NCI-H1436 (cell line): Measurements from ENCODE around the gene RAPGEF4.
A peak's percentile ranks its signal among the peaks of the same experiment; 100 is the strongest.
"Not testable (repeated sequence)": the region's sequence is repeated elsewhere in the genome, so short reads cannot be mapped to it uniquely, and the experiment has no call there.

ENCODE experiments used
- DNase-seq: peaks from one replicate; lab custom pipeline; 2025; lab: John Stamatoyannopoulos, UW

The RAPGEF4 gene

DNA sequence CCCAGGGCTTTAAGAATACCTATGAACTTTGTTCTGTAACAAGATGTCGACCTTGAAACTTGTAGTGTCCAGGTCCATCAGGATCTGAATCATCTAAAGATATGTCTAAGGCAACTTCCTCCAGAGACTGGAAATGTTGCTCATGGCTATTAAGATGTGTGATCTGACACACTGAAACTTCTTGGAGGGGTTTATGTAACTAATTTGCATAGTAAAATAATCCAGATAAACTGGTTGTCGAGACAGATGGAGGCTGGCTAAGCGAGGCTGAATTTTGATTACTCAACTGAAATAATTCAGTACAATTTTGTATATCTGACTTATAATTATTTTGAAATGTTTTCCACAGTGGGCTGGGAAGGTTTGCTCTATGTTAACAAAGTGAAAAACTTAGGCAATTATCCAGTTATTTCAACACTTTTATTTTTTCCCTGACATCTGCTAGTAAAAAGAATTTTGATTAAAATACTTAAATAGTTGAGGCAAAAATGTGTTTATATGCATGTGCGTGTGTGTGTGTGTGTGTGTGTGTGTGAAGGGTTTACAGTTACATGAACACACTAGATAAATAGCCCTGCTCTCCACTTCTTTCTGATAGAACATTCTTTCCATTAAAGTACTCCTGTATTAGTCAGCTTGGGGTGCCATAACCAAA lies 328.6 kb downstream of the RAPGEF4 start:
- no peak for DNase-seq

DNA sequence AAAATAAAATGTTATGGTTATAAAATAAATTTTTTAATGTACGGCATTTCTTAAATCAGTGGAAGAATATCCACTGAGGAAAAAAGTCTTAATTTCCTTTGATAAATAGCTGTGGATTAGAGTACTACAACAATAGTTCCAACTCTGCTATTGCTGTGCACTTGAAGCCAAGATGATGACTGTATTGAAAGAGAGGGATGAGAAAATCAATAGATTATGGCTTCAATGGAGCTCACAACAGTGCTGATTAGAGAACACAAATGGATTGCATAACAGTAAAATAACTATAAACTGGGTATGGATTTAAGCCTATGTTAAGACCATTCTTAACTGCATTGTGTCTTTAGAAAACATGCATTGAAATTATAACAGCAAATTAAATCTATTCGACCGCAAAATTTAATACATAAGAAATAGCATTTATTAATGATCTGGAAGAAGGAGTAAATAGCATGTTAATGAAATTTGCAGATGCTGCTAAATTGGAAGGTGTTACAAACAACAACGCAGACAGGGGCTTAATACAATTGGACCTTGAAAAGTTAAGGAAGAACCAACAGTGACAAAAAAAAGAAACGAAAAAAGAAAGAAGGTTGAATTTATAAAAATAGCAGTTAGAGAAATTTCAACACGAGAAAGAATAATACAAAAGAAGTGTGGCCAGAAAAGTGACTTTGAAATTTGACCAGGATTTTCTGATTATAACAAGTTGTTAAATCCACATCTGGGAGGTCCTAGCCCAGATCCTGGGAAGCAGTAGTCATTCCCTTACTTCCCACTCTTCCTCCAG lies 331.4 kb downstream of the RAPGEF4 start:
- no peak for DNase-seq

DNA sequence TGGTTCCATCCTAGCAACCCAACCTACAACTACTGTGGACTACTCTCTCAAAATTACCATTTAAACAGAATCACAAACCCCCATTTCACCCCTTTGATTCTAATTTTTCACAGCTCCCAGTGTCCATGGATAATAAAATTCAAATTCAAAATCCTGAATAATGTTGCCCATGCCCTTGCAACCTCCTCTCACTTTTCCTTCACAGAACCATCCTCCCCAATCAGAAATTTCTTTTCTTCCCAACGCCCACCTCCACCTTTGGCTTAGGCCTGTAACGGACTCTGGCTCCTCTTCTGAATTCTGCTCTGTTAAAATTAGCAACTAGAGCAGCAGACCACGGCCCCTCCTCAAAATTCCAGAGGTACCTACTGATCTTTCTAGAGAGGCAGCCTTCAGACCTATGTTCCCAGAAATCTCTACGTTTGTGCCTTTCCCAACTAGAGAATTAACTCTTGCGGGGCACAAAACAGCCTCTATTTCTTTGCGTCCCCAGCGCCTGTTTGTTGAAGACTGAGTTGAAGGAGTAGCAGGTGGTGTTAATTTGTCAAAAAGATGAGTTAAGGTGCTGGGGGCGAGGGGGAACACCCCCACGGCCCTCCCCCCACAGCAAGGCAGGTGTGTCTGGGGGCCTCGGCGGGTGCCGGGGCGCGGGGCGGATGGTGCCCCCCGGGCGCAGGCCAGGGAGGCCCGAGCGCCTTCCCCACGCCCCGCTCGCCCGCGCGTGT lies 339.6 kb downstream of the RAPGEF4 start:
- no peak for DNase-seq

DNA sequence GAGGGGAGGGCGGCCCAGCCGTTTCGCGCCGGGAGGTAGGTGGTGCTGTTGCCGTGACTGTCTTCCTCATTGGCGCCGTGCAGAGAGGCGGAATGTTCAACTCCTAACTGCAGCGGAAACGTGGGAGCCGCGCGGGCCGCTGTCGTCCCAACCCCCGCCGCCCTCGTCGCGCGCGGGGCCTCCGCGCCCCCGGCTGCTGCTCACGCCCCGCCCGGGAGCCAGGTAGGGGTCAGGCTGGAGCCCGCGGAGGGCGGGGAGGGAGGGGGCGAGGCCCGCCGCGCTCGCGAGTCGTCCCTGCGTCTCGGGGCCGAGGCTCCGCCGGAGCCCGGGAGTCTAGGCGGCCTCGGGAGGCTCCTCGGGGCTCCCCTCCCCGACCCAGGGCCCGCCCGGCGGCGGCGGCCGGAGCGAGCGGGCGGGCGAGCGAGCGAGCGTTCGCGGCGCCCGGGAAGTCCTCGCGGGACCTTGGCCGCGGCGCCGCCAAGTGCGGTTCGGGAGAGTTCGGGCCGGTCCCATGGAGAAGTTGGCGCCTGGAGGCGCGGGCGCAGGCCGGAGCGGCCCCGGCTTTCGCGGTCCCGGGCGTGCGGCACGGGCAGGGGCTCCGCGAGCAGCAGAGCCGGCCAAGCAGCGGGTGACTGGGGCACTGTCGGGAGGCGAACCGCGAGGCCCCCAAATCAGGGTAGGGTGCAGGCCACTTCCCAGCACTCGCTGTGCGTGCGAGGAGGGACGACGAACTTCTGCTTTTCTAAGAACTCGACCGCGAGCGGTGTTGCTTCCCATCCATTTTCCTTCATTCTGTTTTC lies 340.3 kb downstream of the RAPGEF4 start, which contains the start of gene MAP3K20:
Gene MAP3K20 (plus strand): TSS at position 66 of the 800 bp plus-strand sequence. CDS start 15,186 bp downstream, outside the sequence.
- DNase-seq = peak; percentile 62

DNA sequence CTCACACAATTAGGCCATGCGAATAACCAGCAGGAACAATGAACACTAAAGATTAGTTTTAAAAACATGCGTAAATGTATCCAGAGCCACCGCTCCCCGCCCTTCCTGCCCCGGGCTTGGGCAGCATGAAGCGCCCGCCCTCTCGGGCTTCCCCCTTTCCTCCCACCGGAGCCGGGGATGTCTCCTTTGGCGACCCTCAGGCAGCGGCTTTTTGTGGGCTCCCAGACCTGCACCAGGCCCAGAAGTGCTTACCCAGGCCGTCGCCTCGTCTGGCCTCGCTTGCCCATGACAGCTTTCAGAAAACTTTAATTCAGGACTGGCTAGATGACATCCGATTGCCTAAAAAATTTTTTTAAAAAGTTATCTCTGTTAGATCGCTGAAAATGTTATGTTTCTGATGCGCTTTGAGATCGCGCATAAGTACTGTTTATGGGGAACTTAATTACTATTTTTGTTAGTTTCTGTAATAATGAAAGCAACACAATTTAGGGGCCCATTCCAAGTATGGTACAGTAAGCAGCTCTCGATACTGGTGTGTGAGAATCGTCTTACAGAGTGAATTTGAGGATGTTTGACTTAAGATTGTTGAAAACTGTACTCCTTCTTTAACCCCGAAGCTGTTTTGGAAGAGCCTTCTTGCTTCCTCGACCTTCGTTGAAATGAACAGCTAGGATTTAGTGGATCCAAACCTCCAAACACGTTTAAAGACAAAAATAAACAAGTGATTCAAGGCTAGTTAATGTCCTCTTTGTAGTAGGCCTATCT lies 341.1 kb downstream of the RAPGEF4 start:
- DNase-seq = peak; percentile 14

DNA sequence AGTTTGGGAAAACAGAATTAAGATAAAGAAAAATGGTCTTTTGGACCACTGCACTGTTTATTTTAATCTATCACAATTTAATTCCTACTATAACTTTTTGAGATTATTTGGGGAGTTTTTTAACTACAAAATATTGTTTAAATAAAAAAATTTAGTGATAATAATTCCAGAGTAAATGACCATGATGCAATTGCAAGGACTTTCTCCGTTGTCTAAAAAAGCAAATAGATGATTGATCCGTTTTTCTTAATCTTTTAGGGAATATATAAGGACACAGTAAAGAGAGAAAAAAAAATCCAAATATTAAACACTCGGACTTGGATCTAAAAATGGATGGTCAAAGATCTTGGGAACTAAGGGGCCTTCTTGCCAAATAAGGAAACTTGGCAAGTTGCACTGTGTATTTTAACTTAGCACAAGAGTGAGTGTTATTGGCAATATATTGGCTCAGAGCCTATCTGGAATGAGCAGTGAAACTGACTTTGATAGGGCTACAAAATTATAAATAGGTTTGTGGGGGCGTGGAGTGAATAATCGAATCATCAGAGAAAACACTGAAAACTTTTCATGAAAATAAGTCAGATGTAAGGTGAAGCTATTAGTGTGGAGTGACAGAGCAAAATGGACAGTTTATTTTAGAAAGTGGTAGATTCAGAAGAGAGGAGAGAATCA lies 342.0 kb downstream of the RAPGEF4 start:
- no peak for DNase-seq

DNA sequence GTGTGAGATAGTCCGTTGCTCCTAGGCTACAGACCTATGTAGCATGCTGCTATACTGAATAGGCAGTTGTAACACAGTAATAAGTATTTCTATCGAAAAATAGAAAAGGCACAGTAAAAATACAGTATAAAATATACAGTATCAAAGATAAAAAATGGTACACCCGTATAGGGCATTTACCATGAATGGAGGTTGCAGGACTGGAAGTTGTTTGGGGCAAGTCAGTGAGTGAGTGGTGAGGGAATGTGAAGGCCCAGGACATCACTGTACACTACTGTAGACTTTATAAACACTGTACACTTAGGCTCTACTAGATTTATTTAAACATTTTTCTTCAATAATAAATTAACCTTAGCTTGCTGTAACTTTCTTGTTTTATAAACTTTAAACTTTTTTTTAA lies 343.5 kb downstream of the RAPGEF4 start:
- DNase-seq = no peak

DNA sequence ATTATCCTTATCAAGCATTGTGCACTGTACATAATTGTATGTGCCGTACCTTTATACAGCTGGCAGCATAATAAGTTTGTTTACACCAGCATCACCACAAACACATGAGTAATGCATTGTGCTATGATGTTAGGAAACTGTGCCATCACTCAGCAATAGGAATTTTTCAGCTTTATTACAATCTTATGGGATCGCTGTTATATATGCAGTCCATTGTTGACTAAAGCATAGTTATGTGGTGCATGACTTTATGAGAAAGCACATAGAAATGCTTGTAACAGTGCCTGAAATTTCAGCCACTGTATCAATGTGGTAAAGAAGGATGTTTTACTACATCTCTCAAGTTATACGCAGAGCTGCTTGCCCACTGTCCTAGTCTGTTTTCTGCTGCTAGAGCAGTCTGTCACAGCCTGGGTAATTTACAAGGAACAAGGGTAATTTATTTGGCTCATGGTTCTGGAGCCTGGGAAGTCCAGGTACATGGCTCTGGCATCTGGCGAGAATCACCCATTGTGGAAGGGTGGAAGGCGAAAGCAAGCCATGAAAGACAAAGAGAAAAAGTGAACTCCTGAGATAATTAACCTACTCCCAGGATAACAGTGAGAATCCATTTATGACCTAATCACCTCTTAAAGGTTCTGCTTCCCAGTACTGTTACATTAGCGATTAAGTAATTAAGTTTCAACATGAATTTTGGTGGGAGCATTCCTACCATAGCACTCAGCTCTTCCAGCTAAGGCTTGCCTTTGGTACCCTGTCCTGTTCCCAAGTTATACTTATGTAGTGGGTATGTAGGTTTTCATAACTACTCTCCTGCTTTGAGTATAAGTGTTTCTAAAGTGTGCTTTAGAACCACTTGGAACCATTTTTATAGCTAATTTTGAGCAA lies 344.6 kb downstream of the RAPGEF4 start:
- DNase-seq = no peak

DNA sequence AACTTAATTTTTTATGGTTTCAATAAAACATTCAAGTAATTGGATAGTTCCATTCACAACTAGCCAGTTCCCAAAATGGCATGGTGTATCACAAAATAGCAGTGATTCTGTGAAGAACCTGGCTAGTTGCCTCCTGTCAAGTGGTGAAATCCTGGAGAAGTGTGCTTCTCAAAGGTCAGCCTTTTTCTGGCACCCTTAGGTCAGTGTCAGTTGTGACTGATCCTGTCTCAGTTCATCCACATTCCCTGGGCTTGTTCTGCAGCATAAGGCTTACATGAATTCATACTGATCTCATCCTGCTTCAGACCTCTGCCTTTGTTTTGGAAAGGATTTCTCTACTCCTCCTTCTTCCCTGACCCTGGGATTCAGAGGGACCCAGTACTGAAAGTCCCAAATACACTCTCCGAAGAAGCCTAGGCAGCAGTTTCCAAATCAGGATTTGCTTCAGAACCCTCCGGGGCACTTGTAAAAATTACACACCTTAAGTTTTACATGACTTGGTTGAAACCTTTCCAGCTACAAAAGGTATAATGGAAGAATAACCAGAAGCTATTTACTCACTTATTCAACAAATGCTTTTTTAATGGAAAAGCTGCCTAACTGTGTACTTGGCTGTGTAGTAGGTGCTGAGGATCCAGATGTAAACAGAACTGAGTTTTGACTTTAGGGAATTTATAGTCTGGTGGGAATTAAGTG lies 351.0 kb downstream of the RAPGEF4 start:
- no peak for DNase-seq

DNA sequence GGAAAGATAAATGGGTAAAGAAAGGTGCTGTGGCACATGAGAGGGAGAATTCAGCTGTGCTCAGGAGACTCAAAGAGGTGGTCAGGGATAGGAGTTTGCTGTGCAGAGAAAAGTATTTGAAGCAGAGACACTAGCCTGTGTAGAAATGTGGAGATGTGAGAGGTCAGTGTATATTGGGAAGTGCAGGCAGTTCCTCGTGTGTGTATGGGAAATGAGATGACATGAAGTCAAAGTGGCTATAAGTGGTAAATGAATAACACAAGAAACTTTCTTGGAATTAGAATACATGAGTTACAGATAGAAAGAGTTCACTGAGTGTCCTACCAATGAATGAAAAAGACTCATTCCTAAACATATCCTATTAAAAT lies 351.6 kb downstream of the RAPGEF4 start:
- DNase-seq = no peak

DNA sequence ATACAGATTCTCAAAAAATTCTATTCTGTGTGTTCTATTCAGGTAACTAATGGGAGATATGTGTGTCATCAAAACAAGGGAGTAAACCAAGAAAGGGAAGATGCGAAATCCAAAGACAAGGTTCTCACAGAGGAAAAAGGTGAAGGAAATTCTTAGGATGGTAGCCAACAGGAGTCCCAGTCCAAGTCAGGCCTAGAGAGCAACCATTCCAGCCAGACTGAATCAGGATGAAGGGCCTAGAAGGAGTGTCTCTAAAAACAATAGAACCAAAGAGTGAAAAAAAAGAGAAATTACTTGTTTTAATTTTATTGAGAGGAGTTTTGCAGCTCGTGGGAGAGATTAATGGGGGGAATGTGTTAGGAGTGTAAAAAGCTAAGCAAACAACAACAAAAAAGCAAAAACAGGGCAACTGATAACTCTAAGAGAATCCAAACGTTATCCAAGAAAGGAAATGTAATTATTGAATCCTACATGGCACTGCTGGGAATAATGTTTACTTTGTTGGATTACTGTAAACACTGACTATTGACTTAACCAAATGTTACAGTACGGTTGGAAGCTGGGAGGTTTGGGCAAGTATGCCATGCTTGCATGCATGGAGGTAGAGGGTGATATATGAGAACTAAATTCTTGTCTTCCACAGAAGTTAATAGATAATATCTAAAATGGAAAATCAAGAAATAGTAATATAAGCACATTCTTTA lies 352.3 kb downstream of the RAPGEF4 start:
- no peak for DNase-seq

DNA sequence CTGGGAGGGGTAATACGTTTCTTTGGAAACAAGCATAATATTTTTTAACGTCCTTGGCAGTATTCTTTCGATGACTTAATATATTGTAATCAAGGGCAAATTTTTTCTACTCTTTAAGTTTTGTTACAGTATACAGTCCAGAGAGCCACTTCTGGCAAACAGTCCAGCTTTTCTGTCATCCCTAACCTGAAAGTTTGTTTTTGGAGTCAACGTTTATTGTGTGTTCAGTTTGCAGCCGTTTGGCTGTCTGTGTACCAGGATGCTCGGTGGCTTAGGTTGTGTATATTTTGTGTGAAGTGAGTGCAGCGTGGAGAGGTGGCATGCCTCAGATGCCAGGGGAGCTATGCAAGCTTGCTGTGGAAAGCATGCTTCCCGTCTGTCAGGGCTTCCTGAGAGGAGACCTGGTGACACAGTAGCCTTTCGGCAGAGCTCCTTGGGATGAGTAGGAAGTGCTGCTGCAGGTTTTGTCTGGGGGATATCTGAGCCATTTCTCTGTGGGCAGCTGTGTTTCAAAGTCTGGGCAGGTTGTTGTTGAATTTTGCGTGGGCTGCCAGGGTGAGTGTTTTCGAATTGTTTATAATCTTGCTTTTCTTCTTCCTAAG lies 354.7 kb downstream of the RAPGEF4 start:
- DNase-seq = no peak

DNA sequence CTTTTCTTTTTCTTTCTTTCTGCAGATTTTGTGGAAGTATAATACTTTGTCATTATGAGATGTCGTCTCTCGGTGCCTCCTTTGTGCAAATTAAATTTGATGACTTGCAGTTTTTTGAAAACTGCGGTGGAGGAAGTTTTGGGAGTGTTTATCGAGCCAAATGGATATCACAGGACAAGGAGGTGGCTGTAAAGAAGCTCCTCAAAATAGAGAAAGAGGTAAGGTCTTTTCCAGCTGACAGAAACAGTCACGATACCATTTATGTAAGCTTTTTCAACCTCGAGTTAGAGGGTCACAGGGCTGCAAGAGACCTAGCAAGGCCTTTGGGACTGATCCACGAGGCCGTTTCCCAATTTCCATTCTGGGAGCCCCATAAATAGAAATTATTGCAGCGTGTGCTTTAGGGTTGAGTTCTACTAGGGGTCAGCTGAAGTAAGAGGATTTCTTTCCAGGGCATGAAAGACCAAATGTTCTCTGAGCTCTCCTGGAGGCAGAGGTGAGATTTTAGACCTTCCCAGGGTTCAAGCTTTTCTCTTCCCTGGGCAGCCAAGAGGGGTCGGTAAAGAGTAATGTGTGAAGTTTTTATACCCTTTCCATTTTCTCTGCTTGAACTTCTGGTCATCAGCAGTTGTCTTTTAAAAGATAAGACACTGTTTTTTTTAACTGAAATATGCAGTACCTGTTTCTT lies 355.5 kb downstream of the RAPGEF4 start:
- DNase-seq = no peak

DNA sequence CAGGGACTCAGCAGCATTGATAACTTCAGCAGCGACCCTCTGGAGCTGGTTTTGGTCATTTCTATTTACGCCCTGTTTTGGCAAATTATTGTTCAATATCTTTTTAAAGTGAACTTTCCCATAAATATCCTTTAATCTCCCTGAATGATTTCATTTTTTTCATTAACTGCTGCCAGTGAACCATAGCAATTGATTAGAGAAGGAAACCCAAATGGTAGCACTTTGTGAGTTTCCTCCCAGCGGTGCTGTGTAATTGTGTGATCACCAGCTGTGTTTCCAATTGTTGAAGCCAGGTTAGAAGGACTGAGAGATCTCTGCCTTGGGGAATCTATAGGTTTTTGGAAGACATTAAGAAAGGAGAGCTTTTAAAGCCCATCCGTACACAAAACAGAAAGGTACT lies 356.3 kb downstream of the RAPGEF4 start:
- no peak for DNase-seq

DNA sequence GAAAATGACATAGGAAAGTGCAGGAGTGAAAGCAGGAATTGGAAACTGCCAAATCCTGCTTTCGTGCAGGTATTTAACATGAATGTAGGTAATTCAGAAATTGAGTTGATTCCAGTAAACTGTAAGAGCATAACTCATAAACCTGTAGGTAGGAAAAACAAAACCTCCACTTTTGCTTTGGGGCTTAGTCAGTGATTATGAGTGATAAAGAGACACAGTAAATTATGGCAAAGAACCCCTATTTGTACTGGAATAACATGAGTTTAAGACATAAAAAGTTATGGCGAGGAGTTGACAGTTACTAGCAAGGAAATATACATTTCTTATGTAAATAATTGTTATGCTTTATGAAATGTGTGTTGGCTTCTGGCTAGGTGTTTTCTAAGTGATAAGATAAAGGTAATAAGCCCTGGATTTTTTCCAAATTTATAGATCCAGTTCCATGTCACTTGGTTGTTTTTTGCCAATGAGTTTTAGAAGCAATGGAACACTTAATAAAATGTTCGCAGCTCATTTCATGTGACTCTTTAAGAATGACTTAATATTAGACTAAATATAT lies 357.3 kb downstream of the RAPGEF4 start:
- DNase-seq = no peak

DNA sequence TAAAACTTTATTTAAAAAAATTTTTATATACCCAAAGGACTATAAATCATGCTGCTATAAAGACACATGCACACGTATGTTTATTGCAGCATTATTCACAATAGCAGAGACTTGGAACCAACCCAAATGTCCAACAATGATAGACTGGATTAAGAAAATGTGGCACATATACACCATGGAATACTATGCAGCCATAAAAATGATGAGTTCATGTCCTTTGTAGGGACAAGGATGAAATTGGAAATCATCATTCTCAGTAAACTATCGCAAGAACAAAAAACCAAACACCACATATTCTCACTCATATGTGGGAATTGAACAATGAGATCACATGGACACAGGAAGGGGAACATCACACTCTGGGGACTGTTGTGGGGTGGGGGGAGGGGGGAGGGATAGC lies 358.0 kb downstream of the RAPGEF4 start:
- not testable (repeated sequence) for DNase-seq

DNA sequence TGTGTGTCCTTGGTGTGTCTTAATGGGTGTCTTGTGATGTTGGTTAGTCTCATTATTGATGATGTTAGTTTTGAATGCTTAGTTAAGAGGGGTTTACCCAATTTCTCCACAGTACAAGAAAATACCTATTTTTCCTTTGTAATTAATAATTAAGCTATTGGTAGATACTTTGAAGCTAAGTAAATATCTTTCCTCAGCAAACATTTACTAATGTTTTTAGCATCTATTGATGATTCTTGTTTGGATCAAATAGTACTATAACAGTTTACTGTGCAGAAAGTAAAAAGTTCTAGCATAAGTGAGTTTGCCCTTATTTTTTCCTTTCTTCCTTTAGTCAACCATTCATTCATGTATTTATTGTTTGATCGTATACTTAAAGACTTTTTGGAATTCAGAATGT lies 359.1 kb downstream of the RAPGEF4 start:
- DNase-seq = no peak
